Immature natural killer cell (primary cell): ENCODE data around the gene RDH8. TPM values are rescaled to one million over a fixed set of nuclear protein-coding genes. Genes with fewer than 3 reads are reported as not detected.
A peak's percentile ranks its signal among the peaks of the same experiment; 100 is the strongest.

Source experiments
- DNase-seq, 3 donors: peaks; one replicate each; pipeline ENCODE4 v3.0.0; 2022; ENCODE audit warnings: mixed read lengths in 1 of 3
- H3K27ac Mint-ChIP-seq, 6 donors: one replicate each; pipeline ENCODE4 v1.8.0; 2020; ENCODE audit warnings: mixed read lengths in 6 of 6, mild to moderate bottlenecking in 5 of 6, inconsistent platforms in 4 of 6, moderate library complexity in 3 of 6
- H3K27me3 Mint-ChIP-seq, 3 donors: one replicate each; pipeline ENCODE4 v1.8.0; 2020 to 2021; ENCODE audit warnings: low read depth in 3 of 3, mild to moderate bottlenecking in 3 of 3, mixed read lengths in 3 of 3, moderate library complexity in 3 of 3, inconsistent platforms in 1 of 3
- H3K36me3 Mint-ChIP-seq, 3 donors: one replicate each; pipeline ENCODE4 v1.8.0; 2020; ENCODE audit warnings: mixed read lengths in 3 of 3, inconsistent platforms in 2 of 3, mild to moderate bottlenecking in 2 of 3
- H3K4me1 Mint-ChIP-seq, 2 donors: one replicate each; pipeline ENCODE4 v1.8.0; 2020; ENCODE audit warnings: inconsistent platforms in 2 of 2, mild to moderate bottlenecking in 2 of 2, mixed read lengths in 2 of 2, moderate library complexity in 1 of 2
- H3K4me3 Mint-ChIP-seq, 5 donors: one replicate each; pipeline ENCODE4 v1.8.0; 2020; ENCODE audit warnings: mild to moderate bottlenecking in 5 of 5, mixed read lengths in 5 of 5, inconsistent platforms in 3 of 5, moderate library complexity in 3 of 5
- H3K9me3 Mint-ChIP-seq, 6 donors: one replicate each; pipeline ENCODE4 v1.8.0; 2020; ENCODE audit warnings: mild to moderate bottlenecking in 6 of 6, mixed read lengths in 6 of 6, inconsistent platforms in 4 of 6, moderate library complexity in 3 of 6
- polyA plus RNA-seq, 3 donors: library from polyadenylated mRNA; unstranded; fragments of 300-500 nt; fragmentation: Illumina TruSeq; gene quantifications; one replicate each; pipeline ENCODE4 v1.2.3, GENCODE V29; 2021

Gene RDH8
- polyA plus RNA-seq, 3 donors from 2014 or later, result not detected

- H3K4me1 Mint-ChIP-seq, result no peaks in the 10 kb centered on the region
- H3K27me3 Mint-ChIP-seq, result peaks cover 2 to 4% (median 4%) of the 10 kb centered on the region in 3 donors
- no peak overlapping the region for H3K27ac Mint-ChIP-seq
- no peak overlapping the region for H3K4me3 Mint-ChIP-seq
- H3K9me3 Mint-ChIP-seq, result no peaks in the 10 kb centered on the region
- DNase-seq, result no peak
- peaks cover 0 to 6% (median 0%) of the 10 kb centered on the region in 3 donors for H3K36me3 Mint-ChIP-seq
Observed at GRCh38 chr19:9991425-9992191, 21.7 kb upstream of the RDH8 start.

- Mint-ChIP-seq H3K27ac (no peak overlapping the region), H3K9me3 (no peaks in the 10 kb centered on the region)
Observed at GRCh38 chr19:9995084-9995483, 18.2 kb upstream of the RDH8 start.

GRCh38 chr19:9995999-9996398, 17.3 kb upstream of the RDH8 start:
- peaks cover 0 to 15% (median 0%) of the 10 kb centered on the region in 3 donors for H3K36me3 Mint-ChIP-seq
- DNase-seq, result no peak
- H3K4me1 Mint-ChIP-seq, result peaks cover 6 to 7% of the 10 kb centered on the region in 2 donors
- no peak overlapping the region for H3K4me3 Mint-ChIP-seq
- no peaks in the 10 kb centered on the region for H3K9me3 Mint-ChIP-seq
- H3K27ac Mint-ChIP-seq, result no peak overlapping the region
- peaks cover 6 to 15% (median 6%) of the 10 kb centered on the region in 3 donors for H3K27me3 Mint-ChIP-seq

More at GRCh38 chr19:9995084-9995483, 18.2 kb upstream of the RDH8 start:
- Mint-ChIP-seq H3K36me3 (peaks cover 0 to 14% (median 0%) of the 10 kb centered on the region in 3 donors), H3K4me3 (no peak overlapping the region), H3K4me1 (peaks cover 1 to 2% of the 10 kb centered on the region in 2 donors), H3K27me3 (peaks cover 4 to 8% (median 4%) of the 10 kb centered on the region in 3 donors)
- DNase-seq, result no peak

GRCh38 chr19:9996541-9996940, 16.7 kb upstream of the RDH8 start:
- peaks cover 6 to 7% of the 10 kb centered on the region in 2 donors for H3K4me1 Mint-ChIP-seq
- H3K27me3 Mint-ChIP-seq, result peaks cover 5 to 15% (median 6%) of the 10 kb centered on the region in 3 donors
- H3K27ac Mint-ChIP-seq, result no peak overlapping the region
- DNase-seq, result no peak
- H3K4me3 Mint-ChIP-seq, result no peak overlapping the region
- peaks cover 0 to 11% (median 0%) of the 10 kb centered on the region in 3 donors for H3K36me3 Mint-ChIP-seq
- H3K9me3 Mint-ChIP-seq, result no peaks in the 10 kb centered on the region

- Mint-ChIP-seq H3K27ac (peak overlapping the region in 2 of 6 donors; percentile 61 to 66), H3K4me1 (peaks cover 22 to 33% of the 10 kb centered on the region in 2 donors), H3K9me3 (no peaks in the 10 kb centered on the region), H3K36me3 (peaks cover 0 to 15% (median 0%) of the 10 kb centered on the region in 3 donors), H3K27me3 (peaks cover 2 to 15% (median 6%) of the 10 kb centered on the region in 3 donors), H3K4me3 (peak overlapping the region in 2 of 5 donors; percentile 40 to 53)
- DNase-seq, result peak; percentile 47 to 61 (median 53)
Observed at GRCh38 chr19:10000171-10000826, 13.0 kb upstream of the RDH8 start.

GRCh38 chr19:10001899-10002298, 11.4 kb upstream of the RDH8 start:
- Mint-ChIP-seq H3K4me1 (peaks cover 38 to 49% of the 10 kb centered on the region in 2 donors), H3K27ac (peak overlapping the region in 1 of 6 donors; percentile 29), H3K27me3 (peaks cover 6 to 15% (median 7%) of the 10 kb centered on the region in 3 donors), H3K9me3 (no peaks in the 10 kb centered on the region), H3K36me3 (peaks cover 0 to 11% (median 0%) of the 10 kb centered on the region in 3 donors), H3K4me3 (no peak overlapping the region)
- no peak for DNase-seq

GRCh38 chr19:10003271-10003670, 10.0 kb upstream of the RDH8 start:
- Mint-ChIP-seq H3K27me3 (peaks cover 6 to 18% (median 10%) of the 10 kb centered on the region in 3 donors), H3K4me3 (peak overlapping the region in 2 of 5 donors; percentile 30 to 77), H3K9me3 (no peaks in the 10 kb centered on the region), H3K4me1 (peaks cover 51 to 61% of the 10 kb centered on the region in 2 donors), H3K27ac (peak overlapping the region in 1 of 6 donors; percentile 34), H3K36me3 (peaks cover 0 to 9% (median 0%) of the 10 kb centered on the region in 3 donors)
- DNase-seq, result no peak

- Mint-ChIP-seq H3K4me3 (peak overlapping the region in 4 of 5 donors; percentile 57 to 81 (median 66)), H3K36me3 (peaks cover 0 to 9% (median 0%) of the 10 kb centered on the region in 3 donors), H3K27ac (peak overlapping the region in 4 of 6 donors; percentile 10 to 52 (median 18)), H3K9me3 (no peaks in the 10 kb centered on the region), H3K4me1 (peaks cover 62 to 71% of the 10 kb centered on the region in 2 donors), H3K27me3 (peaks cover 11 to 23% (median 19%) of the 10 kb centered on the region in 3 donors)
- DNase-seq, result no peak
Observed at GRCh38 chr19:10004617-10005016, 8.7 kb upstream of the RDH8 start.

- no peaks in the 10 kb centered on the region for H3K9me3 Mint-ChIP-seq
- no peak for DNase-seq
- H3K27me3 Mint-ChIP-seq, result peaks cover 12 to 23% (median 18%) of the 10 kb centered on the region in 3 donors
- peaks cover 61 to 70% of the 10 kb centered on the region in 2 donors for H3K4me1 Mint-ChIP-seq
- peak overlapping the region in 4 of 5 donors; percentile 73 to 81 (median 76) for H3K4me3 Mint-ChIP-seq
- peak overlapping the region in 2 of 6 donors; percentile 64 to 70 for H3K27ac Mint-ChIP-seq
- peaks cover 0 to 4% (median 0%) of the 10 kb centered on the region in 3 donors for H3K36me3 Mint-ChIP-seq
Observed at GRCh38 chr19:10005632-10006334, 7.5 kb upstream of the RDH8 start.

GRCh38 chr19:10006335-10006708, 7.0 kb upstream of the RDH8 start:
- peaks cover 0 to 4% (median 0%) of the 10 kb centered on the region in 3 donors for H3K36me3 Mint-ChIP-seq
- peak; percentile 12 to 44 (median 28) for DNase-seq
- peak overlapping the region; percentile 65 to 81 (median 75) for H3K4me3 Mint-ChIP-seq
- H3K4me1 Mint-ChIP-seq, result peaks cover 61 to 73% of the 10 kb centered on the region in 2 donors
- H3K27me3 Mint-ChIP-seq, result peaks cover 14 to 23% (median 18%) of the 10 kb centered on the region in 3 donors
- H3K9me3 Mint-ChIP-seq, result no peaks in the 10 kb centered on the region
- peak overlapping the region; percentile 31 to 85 (median 65) for H3K27ac Mint-ChIP-seq

- H3K4me1 Mint-ChIP-seq, result peaks cover 61 to 73% of the 10 kb centered on the region in 2 donors
- peaks cover 0 to 4% (median 0%) of the 10 kb centered on the region in 3 donors for H3K36me3 Mint-ChIP-seq
- H3K9me3 Mint-ChIP-seq, result no peaks in the 10 kb centered on the region
Observed at GRCh38 chr19:10006752-10007323, 6.4 kb upstream of the RDH8 start.

GRCh38 chr19:10007371-10008183, 5.7 kb upstream of the RDH8 start:
- Mint-ChIP-seq H3K9me3 (no peaks in the 10 kb centered on the region), H3K27ac (peak overlapping the region in 1 of 6 donors; percentile 87), H3K36me3 (peaks cover 0 to 4% (median 0%) of the 10 kb centered on the region in 3 donors), H3K27me3 (peaks cover 14 to 24% (median 21%) of the 10 kb centered on the region in 3 donors), H3K4me3 (peak overlapping the region; percentile 65 to 81 (median 75)), H3K4me1 (peaks cover 61 to 74% of the 10 kb centered on the region in 2 donors)
- DNase-seq, result no peak

More at GRCh38 chr19:10006752-10007323, 6.4 kb upstream of the RDH8 start:
- no peak for DNase-seq
- H3K27me3 Mint-ChIP-seq, result peaks cover 14 to 23% (median 18%) of the 10 kb centered on the region in 3 donors
- peak overlapping the region; percentile 31 to 85 (median 65) for H3K27ac Mint-ChIP-seq
- H3K4me3 Mint-ChIP-seq, result peak overlapping the region; percentile 65 to 81 (median 75)
